NCI-H1694 (cell line): ENCODE data around the gene VPS13C.
"Not testable (repeated sequence)": the region's sequence is repeated elsewhere in the genome, so short reads cannot be mapped to it uniquely, and the experiment has no call there.

Experiments used
- DNase-seq: peaks from one replicate; lab custom pipeline; 2025; lab: John Stamatoyannopoulos, UW

Gene VPS13C

DNA sequence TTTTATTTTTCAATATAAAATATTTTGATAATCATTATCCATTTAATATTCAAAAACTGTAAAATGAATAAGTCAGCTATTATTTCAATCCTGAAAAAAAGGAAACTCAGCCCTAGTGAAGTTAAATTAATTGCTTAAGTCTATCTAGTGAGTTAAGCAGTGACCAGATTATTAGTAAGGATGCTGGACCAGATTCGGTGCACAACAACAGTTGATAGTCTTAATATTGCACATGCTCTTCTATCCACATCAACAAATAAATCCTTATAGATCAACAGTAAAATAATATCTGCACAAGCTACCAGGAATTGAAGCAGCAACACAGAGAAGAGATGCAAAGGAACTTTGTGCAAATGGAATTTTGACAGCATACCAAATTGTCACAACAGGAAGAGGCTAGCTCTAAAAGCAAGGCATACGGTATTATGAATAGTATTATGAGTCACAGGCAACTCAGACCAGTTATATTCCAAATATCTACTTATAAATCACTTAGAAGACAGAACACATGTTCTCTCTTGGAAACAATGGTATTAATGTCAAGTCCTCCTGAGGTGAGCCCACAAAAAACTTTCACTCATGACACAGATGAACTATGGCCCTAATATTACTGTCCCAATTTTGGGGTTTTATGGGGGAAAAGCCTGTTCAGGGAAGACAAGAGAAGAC, 24.9 kb downstream of the VPS13C start:
- DNase-seq, result no peak

DNA sequence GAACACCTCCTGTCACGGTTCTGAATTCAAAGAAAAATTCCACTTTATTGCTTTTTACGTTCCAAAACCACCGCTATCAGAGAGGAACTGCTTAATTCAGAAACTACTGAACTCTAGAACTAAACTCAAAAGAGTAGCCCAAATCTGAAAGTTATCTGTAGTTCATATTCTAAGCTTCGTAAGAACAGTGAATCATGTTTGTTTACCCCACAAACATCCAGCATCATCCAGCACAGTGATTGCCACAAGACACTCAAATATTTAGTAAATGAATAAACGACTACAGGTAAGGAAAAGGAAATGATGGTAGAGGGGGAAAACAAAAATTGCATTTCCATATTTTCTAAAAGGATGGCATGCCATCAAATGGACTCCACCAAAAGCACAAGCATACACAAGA, 32.3 kb downstream of the VPS13C start:
- no peak for DNase-seq

- no peak for DNase-seq
Measured at GRCh38 chr15:62027263-62027565, 33.0 kb downstream of the VPS13C start.

GRCh38 chr15:62026487-62027262, 33.6 kb downstream of the VPS13C start:
- DNase-seq, result no peak

- DNase-seq, result no peak
Measured at GRCh38 chr15:62021991-62022600, 38.2 kb downstream of the VPS13C start.

GRCh38 chr15:62020576-62021160, 39.6 kb downstream of the VPS13C start:
- no peak for DNase-seq

DNA sequence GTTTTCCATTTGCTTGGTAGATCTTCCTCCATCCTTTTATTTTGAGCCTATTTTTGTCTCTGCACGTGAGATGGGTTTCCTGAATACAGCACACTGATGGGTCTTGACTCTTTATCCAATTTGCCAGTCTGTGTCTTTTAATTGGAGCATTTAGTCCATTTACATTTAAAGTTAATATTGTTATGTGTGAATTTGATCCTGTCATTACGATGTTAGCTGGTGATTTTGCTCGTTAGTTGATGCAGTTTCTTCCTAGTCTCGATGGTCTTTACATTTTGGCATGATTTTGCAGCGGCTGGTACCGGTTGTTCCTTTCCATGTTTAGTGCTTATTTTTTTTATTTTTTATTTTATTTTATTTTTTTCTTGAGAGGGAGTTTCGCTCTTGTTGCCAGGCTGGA, 54.9 kb downstream of the VPS13C start:
- not testable (repeated sequence) for DNase-seq

- no peak for DNase-seq
Measured at GRCh38 chr15:61997786-61998185, 62.5 kb downstream of the VPS13C start.

DNA sequence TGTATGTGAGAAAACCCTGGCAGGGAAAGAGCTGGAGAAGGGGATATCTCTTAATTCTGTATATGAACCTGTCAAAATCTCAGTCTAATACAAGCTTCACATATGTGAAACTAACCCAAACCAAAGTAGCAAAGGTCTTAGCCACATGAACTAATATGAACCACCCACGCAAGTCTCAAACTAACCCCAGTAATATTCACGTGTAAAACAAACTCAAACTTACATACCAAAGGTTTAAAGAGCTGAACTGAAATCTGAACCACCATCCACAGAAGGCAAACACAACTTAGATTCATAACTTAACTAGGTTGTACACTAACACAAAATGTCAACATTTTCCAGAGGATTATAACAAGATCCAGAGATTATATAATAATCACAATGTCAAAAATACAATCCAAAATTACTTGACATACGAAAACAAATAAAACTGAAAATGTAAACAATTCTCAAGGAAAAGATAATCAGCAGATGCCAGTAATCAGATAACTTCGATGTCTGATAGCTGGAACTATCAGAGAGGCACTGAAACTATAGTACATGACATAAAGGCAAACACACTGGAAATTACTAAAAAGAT, 64.1 kb downstream of the VPS13C start:
- no peak for DNase-seq

DNA sequence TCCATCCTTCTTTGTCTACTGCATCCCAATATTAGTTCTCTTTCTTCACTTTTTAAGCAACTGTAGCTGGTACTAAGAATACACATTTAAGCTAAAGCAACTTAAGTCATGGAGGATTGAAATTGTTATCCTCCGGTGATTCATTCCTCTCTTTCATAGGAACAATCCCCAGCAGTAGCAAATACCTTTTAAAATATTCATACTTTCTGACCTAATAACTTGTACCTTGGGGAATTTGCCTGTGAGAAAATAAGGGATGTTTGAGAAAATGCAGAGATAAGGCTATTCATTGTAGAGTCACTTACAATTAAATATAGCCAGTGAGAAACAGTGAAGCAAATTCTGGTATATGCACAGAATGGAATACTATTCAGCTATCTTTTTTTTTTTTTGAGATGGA, 66.0 kb downstream of the VPS13C start:
- DNase-seq, result no peak

DNA sequence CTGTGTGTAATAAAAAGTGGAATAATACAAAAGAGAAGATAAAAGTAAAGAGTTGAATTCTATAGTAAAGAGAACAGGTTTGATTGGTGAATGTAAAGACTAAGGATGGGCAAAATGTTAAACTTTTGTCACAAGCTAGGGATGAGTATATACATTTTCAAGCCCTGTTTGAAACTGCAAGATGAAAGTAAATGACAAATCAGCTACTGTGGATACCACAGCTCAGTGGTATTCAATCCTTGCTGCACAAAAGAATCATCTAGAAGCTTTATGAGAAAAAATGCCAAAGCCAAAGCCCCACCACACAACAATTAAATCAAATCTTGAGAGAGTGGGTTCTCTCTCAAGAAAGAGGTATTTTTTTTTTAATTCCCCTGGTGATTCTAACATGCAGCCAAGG, 67.7 kb downstream of the VPS13C start:
- no peak for DNase-seq

- no peak for DNase-seq
Measured at GRCh38 chr15:61989667-61990066, 70.6 kb downstream of the VPS13C start.

- DNase-seq, result no peak
Measured at GRCh38 chr15:61987824-61988223, 72.4 kb downstream of the VPS13C start.

- no peak for DNase-seq
Measured at GRCh38 chr15:61983081-61983480, 77.2 kb downstream of the VPS13C start.

- no peak for DNase-seq
Measured at GRCh38 chr15:61978225-61978624, 82.0 kb downstream of the VPS13C start.

DNA sequence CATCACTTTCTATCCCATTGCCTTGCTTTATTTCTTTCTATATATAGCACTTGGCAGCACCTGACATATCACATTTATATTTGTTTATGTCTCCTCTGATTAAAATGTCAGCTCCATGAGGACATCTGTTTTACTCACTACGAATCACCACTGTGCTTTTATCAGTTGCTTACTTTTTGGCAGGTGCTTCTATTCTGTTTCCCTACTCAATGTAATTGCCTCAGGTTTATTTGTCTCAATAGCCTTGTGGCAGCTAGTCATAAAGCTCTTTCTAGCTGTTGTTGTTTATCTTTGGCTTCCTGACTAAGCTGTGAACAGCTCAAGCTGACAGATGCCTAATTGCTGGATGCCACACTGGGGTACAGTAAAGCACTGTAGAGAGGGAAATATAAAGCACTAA, 85.5 kb downstream of the VPS13C start:
- DNase-seq, result peak; percentile 77

- DNase-seq, result no peak
Measured at GRCh38 chr15:61974118-61974517, 86.1 kb downstream of the VPS13C start.

DNA sequence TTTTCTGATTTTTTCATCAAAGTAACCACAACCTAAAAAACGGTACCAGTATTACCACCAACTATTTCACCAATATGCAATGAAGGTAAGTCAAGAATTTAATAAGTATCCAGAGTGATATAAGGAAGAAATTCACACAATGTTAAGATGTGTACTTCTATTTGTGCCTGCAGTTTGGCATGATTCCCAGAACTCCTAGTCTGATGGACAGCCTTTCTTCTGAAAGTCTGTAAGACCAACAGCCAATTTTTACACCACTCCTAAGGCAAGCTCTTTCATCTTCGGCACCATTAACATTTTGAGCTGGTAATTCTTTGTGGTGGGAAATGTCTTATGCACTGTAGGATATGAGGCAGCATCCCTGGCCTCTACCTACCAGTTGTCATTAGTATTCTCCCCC, 108.3 kb downstream of the VPS13C start:
- no peak for DNase-seq

- no peak for DNase-seq
Measured at GRCh38 chr15:61946778-61947177, 113.5 kb downstream of the VPS13C start.

DNA sequence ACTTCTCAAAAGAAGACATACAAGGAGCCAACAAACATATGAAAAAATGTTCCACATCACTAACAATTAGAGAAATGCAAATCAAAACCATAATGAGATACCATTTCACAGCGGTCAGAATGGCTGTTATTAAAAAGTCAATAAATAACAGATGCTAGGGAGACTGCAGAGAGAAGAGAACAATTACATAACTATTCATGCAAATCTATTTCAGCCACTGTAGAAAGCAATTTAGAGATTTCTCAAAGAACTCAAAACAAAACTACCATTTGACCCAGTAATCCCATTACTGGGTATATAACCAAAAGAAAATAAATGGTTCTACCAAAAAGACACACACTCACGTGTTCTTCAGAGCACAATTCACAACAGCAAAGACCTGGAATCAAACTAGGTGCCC, 116.3 kb downstream of the VPS13C start:
- no peak for DNase-seq

DNA sequence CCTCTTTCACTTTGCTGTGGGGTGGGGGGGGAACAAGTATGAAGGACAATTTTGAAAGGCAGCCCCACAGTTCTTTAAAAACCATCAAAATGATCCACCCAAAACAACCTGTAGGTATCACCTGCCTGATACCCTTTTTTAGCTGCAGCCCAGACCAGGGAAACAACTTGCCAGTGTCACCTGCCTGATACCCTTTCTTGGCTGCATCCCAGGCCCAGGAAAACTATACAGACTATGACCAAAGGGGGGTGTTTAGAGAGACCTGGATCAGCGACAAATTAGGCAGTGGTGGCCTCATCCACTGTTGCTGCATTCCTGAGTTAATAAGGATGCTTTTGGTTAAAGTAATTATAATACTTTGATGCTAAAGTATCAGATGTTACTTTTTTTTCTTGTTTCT, 122.0 kb downstream of the VPS13C start:
- DNase-seq, result no peak

GRCh38 chr15:61936528-61937195, 123.6 kb downstream of the VPS13C start:
- no peak for DNase-seq
